ENCODE data around the gene ATG4C.
A peak's percentile ranks its signal among the peaks of the same experiment; 100 is the strongest.

ATG4C gene

GRCh38 chr1:62840555-62840954 lies 56.6 kb downstream of the ATG4C start:
- DNase-seq (ENCODE audit: low spot score) (no peak), FAIRE-seq (no peak)

- FAIRE-seq = no peak
- peak; percentile 36 for DNase-seq (ENCODE audit: low spot score)
Observed at GRCh38 chr1:62841587-62842169, 57.7 kb downstream of the ATG4C start.

- FAIRE-seq (no peak), DNase-seq (ENCODE audit: low spot score) (no peak)
Observed at GRCh38 chr1:62844030-62844429, 60.1 kb downstream of the ATG4C start.

- DNase-seq (ENCODE audit: low spot score) = peak; percentile 23
- peak; percentile 13 for FAIRE-seq
Observed at GRCh38 chr1:62849031-62849430, 65.1 kb downstream of the ATG4C start.

- FAIRE-seq = no peak
- DNase-seq (ENCODE audit: low spot score) = no peak
Observed at GRCh38 chr1:62852253-62852652, 68.3 kb downstream of the ATG4C start.

GRCh38 chr1:62856960-62857359 lies 73.0 kb downstream of the ATG4C start:
- DNase-seq (ENCODE audit: low spot score) (no peak), FAIRE-seq (no peak)

GRCh38 chr1:62869217-62869754 lies 85.4 kb downstream of the ATG4C start:
- no peak for FAIRE-seq
- no peak for DNase-seq (ENCODE audit: low spot score)

GRCh38 chr1:62870148-62870547 lies 86.2 kb downstream of the ATG4C start:
- FAIRE-seq (no peak), DNase-seq (ENCODE audit: low spot score) (no peak)

- peak; percentile 11 for DNase-seq (ENCODE audit: low spot score)
- FAIRE-seq = no peak
Observed at GRCh38 chr1:62875676-62876075, 91.7 kb downstream of the ATG4C start.

- no peak for FAIRE-seq
- no peak for DNase-seq (ENCODE audit: low spot score)
Observed at GRCh38 chr1:62876535-62876934, 92.6 kb downstream of the ATG4C start.

- DNase-seq (ENCODE audit: low spot score) (no peak), FAIRE-seq (no peak)
Observed at GRCh38 chr1:62877579-62877978, 93.6 kb downstream of the ATG4C start.

GRCh38 chr1:62879962-62880361 lies 96.0 kb downstream of the ATG4C start:
- FAIRE-seq (no peak), DNase-seq (ENCODE audit: low spot score) (no peak)

- DNase-seq (ENCODE audit: low spot score) = no peak
- FAIRE-seq = no peak
Observed at GRCh38 chr1:62882201-62883104, 98.5 kb downstream of the ATG4C start.

- FAIRE-seq (no peak), DNase-seq (ENCODE audit: low spot score) (no peak)
Observed at GRCh38 chr1:62884156-62884740, 100.3 kb downstream of the ATG4C start.

GRCh38 chr1:62887799-62888507 lies 104.0 kb downstream of the ATG4C start:
- FAIRE-seq (no peak), DNase-seq (ENCODE audit: low spot score) (no peak)

GRCh38 chr1:62891956-62892562 lies 108.1 kb downstream of the ATG4C start:
- FAIRE-seq (no peak), DNase-seq (ENCODE audit: low spot score) (no peak)

- DNase-seq (ENCODE audit: low spot score) (no peak), FAIRE-seq (no peak)
Observed at GRCh38 chr1:62897788-62898187, 113.9 kb downstream of the ATG4C start.

- DNase-seq (ENCODE audit: low spot score) (no peak), FAIRE-seq (peak; percentile 67)
Observed at GRCh38 chr1:62900566-62900965, 116.6 kb downstream of the ATG4C start.

GRCh38 chr1:62901650-62902049 lies 117.7 kb downstream of the ATG4C start:
- FAIRE-seq (no peak), DNase-seq (ENCODE audit: low spot score) (no peak)

- FAIRE-seq (no peak), DNase-seq (ENCODE audit: low spot score) (no peak)
Observed at GRCh38 chr1:62903522-62903921, 119.6 kb downstream of the ATG4C start.

All from urothelium cell line (cell line).